Vagina (tissue), 2 donors: Measurements from ENCODE around the gene HTR3B.

ENCODE experiments used
- CTCF ChIP-seq, 3 experiments: fragments of 450-650 bp in 2 of 3; fragments of 200-600 bp in 1 of 3; sonication (generic) in 1 of 3; IDR thresholded peaks; one replicate each; pipeline ENCODE4 v1.5.1; 2017 to 2019; ENCODE audit warnings: antibody characterized with exemption in 3 of 3, mild to moderate bottlenecking in 2 of 3, moderate library complexity in 2 of 3
- POLR2A ChIP-seq, 2 donors: fragments of 450-650 bp; IDR thresholded peaks; one replicate each; pipeline ENCODE4 v1.6.1; 2017; ENCODE audit warnings: antibody characterized with exemption in 2 of 2, mild to moderate bottlenecking in 2 of 2, moderate library complexity in 2 of 2

GRCh38 chr11:113952588-113952987, 48.0 kb downstream of the HTR3B start:
- no peak for TF ChIP-seq CTCF (IDR thresholded peaks at IDR 0.05)
- no peak for TF ChIP-seq POLR2A (IDR thresholded peaks at IDR 0.05)
